ENCODE data around the gene CLEC12A.

GRCh38 chr12:9992296-9992695 lies 21.1 kb downstream of the CLEC12A start:
- TF ChIP-seq CTCF (IDR thresholded peaks at IDR 0.05) (no peak), POLR2A (IDR thresholded peaks at IDR 0.05) (no peak), EP300 (IDR thresholded peaks at IDR 0.05) (no peak)
